DMS79 treated with DMSO at 0.1 percent for 48 hours (cell line): ENCODE results near the gene HNRNPU.
"Not testable (repeated sequence)": the region's sequence is repeated elsewhere in the genome, so short reads cannot be mapped to it uniquely, and the experiment has no call there.

Experiments used
- DNase-seq: peaks from one replicate; lab custom pipeline; 2025; lab: John Stamatoyannopoulos, UW

The HNRNPU gene

DNA sequence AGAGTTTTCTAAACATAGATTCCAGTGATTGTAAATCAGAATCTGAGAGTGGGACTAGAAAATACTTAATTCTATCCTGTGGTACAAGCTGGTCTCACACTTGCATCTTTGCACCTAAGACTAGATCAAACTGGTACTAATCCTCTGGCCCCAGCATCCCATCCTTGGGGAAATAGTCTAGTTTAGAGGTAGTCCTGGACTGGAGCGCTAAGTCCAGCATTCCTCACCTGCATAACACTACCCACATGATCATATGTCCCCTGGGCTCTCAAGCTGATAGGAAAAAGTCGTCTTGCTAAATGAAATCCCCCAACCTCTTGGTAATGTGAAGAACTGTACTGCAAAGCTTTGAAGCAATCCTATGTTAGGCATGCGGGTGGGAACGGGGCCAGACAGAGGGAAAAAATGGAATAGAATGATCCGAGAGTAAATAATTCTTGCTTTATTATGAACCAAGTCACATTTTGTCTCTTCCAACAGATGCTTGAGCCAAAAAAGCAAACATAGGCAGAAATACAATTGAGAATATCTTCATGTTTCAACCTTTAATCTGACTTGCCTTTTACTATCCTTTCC is 24.0 kb downstream of the HNRNPU start:
- no peak for DNase-seq

DNA sequence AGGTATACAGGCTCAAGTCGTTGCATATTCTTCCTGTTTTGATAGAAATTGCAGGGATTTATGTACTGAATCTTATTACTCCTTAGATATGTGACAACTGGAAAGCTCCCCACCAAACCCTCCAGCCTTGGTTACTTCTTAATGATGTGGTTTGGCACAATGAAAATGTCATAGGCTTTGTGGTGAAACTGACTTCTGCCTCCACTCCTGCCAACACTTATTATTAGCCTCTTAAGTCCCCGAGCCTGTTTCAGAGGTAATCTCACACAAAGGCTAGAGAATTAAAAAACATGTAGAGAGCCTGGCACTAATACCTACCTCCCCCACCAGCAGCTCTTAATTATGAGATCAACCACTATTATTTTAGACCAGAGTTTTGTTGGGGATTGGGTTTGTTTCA is 24.7 kb downstream of the HNRNPU start:
- DNase-seq, result peak; percentile 14

DNA sequence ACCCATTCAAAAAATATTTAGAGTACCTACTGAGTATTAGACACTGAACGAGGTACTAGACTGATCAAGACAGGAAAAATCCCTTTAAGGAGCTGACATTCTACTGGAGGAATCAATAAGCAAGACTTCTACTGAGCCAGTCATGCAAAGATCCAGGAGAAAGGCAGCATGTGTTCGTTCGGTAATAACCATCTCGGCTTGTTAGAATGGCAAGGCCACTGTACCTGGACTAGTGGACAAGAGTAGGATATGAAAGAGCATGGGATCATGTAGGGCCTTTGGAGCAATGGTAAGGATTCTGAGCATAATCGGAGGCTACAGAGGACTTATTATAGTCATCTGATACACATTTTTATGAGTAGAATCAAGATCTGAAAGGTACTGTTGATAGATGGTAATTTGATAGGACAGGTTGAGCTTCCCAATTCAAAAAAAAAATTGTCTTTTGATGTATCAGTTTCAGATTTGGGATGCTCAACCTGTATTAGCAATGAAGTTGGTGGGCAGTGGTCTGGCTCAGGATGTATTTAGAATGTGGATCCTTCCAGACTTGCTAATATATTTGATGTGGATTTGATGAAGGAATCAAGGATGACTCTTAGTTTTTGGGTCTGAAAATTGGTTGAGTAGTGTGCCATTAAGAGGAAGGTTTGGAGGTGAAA is 26.6 kb downstream of the HNRNPU start:
- no peak for DNase-seq

DNA sequence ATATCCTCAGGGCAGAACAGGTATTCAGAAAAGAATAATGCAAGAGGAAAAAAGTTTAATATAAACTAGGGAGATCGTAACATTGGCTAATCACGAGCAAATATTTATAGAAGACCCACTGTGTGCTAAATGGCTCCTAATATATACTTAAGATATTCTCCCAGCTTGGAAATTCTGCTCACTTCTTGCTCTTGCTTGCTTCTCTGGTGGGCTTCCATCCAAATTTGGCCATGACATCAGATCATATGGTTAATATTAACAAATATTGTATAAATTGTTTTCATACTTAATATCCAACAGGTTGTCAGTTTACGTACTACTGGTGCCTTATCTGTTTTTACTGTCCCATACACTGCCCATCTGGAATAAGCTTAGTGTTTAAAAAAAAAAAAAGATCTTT is 27.8 kb downstream of the HNRNPU start:
- no peak for DNase-seq

DNA sequence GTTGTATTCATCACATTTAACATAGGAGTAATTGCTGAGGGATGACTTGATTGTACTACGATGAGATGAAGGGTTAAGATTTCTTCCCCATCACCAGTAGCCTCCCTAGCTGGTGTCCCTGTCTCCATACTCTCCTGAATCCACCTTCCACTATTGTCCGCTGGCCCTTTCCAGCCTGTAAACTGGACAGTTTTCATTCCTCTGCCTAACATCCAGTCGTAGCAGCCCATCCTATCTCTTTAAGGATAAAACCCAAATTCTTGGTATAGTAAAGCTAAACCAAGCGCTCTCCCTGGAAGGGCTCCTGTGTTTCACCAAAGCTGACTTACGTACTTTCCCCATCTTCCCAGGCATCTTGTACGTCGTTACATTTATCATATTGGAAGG is 28.2 kb downstream of the HNRNPU start:
- DNase-seq, result peak; percentile 67

DNA sequence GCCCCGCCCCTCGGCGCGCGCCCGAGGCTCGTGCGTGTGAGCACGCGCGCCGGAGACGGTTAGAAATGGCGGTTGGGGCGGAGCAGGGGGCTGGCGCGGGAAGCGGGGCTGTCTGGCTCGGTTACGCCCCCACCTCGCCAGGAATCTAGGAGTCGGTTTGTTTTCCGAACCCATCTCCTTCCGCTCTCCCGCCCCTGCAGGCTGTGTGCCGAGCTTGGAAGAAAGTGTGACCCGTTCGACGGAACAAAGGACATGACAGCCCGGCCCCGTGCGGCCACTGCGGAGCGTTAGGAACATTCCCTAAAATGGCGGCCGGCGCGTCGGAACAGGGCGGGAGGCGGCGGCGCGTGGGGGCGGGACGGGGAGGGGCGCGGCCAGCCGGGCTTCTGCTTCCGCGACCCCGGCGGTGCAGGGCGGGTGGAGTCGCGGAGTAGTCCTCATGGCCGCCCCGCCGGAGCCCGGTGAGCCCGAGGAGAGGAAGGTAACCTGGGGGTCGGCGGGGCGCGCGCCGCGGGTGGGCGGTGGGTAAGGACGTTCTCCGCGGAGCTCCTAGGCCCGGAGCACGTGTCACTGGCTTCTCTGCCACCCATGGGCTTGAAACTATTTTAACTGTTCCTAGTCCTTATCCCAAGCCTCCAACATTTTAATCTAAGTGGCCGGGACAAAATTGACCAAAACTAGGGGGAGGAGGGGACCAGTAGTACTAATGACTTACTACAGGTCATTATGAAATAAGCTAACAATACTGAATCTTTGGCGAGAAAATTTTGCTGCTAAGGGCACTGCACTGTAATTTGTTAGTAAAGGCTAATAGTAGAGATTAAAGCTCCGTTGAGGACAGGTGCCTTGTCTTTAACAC is 28.8 kb downstream of the HNRNPU start, which contains the start of gene COX20:
COX20 (plus strand) TSS at position 383 of the 859 bp plus-strand sequence; CDS start at position 440, 57 bp downstream.
- DNase-seq, result peak; percentile 91

DNA sequence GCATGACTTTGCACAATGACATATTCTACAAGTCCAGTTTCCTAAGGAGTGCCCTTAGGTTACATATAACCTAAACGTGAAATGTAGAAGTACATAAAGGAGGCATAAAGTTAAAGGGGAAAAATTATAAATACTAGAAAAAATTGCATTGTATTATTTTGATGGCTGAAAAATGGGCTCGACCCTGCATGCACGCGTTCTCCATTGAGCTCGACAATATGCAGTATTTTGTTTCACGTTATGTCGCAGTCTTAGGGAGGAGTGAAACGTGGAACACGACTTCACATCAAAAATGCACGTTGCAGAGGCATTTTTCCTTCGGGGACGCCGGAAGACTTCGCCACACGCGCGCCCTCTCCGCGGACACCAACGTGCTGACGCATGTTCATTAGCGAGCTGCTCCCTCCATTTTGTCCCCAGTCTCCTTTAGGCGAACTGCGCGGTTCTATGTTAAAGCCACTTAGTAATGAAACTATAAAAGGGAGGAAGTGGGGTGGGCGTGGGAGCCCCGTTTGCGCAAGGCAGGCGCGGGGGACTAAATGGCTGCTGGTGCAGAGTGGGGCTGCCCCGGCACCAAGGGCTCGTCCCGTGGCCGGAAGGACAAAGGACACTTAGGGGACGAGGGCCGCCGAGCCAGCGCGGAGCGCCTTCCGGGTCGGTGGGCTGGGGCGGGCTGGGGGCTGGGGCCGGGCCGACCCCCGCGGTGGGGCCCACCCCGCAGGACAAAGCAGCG is 29.6 kb downstream of the HNRNPU start:
- peak; percentile 94 for DNase-seq

DNA sequence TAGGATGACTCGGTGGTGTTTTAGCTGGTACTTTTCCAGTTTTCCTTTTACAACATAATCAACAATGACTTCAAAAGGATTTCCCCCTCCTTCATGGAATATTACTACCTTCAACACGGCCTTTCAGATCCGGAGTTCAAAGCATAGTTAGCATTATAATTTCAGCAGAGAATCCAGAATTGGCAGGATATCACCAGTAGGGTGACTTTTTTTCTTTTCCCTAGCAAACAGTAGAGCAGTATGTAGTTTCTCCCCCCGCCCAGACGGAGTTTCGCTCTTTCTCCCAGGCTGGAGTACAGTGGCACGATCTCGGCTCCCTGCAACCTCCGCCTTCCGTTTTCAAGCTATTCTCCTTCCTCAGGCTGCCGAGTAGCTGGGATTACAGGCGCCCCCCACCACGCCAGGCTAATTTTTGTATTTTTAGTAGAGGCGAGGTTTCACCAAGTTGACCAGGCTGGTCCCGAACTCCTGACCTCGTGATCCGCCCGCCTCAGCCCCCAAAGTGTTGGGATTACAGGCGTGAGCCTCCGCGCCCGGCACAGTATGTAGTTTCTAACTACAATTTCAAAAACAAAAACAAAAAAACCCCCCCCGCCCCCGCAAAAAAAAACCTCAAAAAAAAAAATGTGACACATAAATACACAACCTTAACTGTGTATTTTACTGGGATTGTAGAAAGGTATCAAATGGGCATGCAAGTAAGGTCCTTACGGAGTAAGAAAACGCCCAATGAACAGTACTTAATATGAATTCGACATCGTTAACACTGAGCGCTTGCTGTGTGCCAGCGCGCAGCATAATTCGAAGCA is 30.4 kb downstream of the HNRNPU start:
- DNase-seq, result peak; percentile 86

DNA sequence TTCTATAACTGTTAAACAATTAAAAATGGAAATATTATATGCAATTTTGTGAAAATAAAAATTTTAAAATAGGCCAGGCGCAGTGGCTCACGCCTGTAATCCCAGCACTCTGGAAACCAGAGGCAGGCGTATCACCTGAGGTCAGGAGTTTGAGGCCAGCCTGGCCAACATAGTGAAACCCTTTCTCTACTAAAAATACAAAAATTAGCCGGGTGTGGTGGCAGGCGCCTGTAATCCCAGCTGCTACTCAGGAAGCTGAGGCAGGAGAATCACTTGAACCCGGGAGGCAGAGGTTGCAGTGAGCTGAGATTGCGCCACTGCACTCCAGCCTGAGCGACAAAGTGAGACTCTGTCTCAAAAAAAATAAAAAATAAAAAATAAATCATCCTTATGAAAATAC is 31.1 kb downstream of the HNRNPU start:
- DNase-seq, result not testable (repeated sequence)

DNA sequence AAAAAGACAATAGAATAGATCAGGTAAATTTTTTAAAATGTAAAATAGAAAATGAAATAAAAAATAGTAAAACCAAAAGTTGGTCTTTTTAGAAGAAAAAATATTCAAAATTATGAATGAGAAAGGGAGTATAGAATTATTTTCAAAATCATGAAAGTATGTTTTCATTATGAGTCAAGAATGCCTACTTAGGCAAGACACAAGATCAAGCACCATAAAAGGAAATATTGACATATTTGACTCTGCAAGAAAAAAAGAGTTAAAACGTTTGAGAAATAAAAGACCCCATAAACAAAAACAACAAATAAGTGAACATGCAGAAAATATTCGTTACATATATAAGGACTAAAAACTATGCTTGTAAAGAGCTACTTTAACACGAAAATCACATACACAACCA is 33.7 kb downstream of the HNRNPU start:
- DNase-seq, result no peak

DNA sequence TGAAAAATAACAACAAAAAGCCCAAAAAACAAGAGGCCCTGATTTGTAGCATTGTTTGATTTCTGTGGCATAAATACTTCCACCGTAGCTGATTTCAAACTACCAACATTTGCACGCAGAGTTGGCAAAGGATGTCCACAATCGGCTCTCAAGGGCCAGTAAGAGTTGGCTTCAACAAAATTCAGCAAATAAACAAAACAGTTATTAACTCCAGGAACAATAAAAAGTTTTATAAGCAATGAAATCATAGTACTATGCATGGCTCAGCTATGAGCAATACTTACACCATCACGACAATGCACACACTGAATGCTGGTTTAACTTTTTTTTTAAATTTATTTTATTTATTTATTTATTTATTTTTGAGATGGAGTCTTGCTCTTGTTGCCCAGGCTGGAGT is 37.6 kb downstream of the HNRNPU start:
- no peak for DNase-seq

DNA sequence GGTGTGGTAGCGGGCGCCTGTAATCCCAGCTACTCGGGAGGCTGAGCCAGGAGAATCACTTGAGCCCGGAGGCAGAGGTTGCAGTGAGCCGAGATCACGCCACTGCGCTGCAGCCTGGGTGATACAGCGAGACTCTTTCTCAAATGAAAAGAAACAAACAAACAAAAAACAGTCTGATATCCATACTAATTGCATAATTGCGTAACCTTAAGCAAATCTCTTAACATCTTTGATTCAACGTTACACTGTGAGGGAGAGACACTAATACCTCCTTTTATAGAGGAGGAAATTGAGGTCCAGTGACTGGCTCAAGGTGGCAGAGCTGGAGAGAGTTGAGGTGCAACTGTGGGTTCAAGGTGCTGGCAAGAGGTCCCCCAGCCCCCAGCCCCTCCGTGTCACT is 41.5 kb downstream of the HNRNPU start:
- no peak for DNase-seq

DNA sequence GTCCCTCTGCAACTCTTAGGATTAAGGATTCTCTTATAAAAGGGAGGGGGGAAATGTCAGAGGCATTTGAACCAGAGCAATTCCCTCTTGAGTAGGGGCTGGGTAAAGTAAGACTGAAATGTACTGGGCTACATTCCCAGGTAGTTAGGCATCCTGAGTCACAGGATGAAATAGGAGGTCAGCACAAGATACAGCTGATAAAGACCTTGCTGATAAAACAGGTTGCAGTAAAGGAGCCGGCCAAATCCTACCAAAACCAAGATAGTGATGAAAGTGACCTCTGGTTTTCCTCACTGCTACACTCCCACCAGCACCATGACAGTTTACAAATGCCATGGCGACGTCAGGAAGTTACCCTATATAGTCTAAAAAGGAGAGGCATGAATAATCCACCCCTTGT is 43.2 kb downstream of the HNRNPU start:
- no peak for DNase-seq

DNA sequence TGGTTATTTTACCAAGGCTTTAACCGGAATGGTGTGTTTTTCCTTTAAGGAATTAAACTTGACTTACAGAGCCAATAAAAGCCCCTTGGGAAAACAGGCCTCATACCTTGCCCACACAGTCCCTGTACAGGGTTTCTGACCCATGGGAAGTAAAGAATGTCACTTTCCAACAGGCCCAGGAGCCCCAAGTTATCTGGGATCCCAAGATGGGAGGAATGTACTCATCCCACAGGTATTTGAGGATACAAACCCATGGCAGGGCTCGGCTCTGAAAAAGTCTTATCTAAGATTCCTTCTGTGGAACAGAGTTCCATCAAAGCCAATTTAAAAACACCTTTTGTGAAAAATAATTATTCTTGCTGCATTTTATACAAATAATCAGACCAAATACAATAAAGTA is 44.2 kb downstream of the HNRNPU start:
- DNase-seq, result no peak

DNA sequence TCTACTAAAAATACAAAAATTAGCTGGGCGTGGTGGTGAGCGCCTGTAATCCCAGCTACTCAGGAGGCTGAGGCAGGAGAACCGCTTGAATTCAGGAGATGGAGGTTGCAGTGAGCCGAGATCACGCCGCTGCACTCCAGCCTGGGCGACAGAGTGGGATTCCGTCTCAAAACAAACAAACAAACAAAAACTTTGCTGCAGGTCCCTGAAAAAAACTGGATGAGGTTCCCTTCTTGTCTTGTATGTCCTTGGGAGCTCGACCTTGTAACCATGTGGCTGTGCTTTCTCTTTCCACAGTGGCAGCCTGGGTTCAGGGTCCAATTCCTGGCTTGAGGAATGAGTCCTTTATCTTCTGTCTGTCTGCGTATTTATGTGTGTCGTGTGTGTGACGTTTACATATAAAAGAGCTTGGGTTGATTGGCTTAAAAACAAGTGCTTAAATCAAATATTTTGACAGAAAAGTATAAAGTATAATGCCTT is 46.9 kb downstream of the HNRNPU start:
- no peak for DNase-seq

DNA sequence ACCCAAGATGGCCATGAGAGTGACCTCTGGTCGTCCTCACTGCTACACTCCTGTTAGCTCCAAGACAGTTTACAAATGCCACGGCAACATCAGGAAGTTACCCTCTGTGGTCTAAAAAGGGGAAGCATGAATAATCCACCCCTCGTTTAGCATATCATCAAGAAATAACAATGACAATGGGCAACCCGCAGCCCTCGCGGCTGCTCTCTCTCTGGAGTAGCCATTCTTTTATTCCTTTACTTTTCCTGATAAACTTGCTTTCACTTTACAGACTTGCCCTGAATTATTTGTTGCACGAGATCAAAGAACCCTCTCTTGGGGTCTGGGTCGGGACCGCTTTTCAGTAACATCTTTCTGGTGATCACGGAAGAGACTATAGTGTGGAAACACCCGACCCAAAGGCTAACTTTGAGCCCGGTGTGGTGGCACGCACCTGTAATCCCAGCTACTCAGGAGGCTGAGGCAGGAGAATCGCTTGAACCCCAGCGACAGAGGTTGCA is 48.7 kb downstream of the HNRNPU start:
- DNase-seq, result no peak

DNA sequence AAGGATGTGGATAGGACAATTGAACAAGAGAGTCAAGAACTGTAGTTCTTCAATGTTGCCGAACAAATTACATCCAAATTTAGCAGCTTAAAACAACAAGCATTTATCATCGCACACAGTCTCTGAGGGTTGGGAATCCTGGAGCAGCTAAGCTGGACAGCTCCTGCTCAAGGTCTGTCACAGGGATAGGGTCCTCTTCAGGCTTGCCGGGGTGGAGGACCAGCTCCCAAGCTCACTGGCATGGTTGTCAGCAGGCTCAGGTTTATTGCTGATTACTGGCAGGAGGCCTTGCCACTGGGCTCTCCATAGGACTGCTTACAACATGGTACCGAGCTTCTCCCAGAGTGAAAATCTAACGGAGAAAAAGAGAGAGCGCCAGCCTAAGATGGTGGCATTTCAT is 51.0 kb downstream of the HNRNPU start:
- DNase-seq, result no peak

DNA sequence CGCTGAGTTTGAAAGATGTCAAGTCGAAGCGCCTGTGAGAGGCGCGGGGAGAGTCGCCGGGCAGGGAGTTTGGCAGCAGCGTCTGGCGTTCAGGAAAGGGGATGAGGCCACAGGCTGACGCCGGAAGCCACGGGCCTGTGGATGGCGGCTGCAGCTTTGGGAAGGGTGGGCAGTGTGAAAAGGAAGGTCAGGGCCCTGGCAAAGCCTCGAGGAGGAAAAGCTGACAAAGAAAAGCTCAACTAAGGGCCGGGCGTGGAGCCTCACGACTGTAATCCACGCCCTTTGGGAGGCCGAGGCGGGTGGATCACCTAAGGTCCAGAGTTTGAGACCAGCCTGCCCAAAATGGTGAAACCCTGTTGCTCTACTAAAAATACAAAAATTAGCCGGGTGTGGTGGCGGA is 54.1 kb downstream of the HNRNPU start:
- DNase-seq, result no peak

DNA sequence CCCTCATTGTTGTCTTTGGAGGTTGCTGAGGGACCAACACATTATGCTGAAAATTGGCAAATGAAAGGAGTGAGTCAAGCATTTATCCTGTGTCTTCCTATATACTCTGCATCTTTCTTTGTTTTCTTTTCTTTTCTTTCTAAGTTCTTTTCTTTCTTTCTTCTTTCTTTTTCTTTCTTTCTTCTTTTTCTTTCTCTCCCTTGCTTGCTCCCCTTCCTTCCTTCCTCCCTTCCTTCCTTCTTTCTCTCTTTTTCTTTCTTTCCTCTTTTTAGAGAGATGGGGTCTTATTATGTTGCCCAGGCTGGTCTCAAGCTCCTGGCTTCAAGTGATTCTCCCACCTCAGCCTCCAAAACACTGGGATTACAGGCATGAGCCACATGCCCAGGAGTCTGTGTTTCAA is 57.2 kb downstream of the HNRNPU start:
- no peak for DNase-seq

DNA sequence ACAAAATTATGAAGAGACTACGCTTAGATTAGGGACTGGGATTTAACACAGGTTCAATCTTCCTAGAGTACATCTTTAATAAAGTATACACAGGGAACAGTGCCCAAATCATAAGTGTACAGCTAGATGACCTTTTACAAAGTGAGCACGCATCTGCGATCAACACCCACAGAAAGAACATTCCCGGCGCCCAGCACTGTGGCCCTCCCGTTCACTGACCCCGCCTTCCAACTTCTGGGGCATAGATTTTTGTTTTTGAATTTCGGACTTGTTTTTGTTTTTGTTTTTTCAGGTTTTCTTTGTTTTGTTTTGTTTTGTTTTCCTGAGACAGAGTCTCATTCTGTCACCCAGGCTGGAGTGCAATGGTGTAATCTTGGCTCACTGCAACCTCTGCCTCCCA is 59.5 kb downstream of the HNRNPU start:
- no peak for DNase-seq

DNA sequence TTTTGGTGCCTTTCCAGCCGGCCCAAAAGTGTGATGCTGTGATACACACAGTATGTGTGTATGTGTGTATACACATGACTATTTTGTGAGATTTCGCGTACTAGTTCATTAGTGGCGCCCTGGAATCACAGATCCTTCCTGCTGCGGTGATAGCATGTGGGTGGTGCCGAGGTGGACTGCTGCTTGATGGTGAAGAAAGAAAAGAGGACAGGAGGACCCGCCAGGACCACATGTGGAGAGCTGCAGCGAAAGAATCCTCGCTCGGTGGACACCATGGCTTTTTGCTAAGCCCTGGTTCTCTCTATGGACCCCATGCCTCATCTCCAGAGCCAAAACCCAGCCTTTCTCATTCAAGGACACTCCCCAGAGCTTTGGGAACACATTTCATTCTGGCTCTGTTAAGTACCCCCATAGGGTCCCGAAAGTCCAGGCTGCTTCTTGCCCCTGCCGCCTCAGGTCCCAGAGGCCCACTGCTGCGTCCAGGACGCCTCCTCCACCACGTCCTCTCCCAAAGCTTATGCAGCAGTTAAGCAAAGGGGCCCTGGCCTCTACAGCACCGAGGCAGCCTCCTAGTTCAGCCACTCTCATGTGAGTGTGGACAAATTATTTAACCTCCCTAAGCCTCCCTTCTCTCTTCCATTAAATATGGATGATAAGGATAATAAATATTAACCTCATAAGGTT is 61.6 kb downstream of the HNRNPU start:
- DNase-seq, result no peak
